ENCODE measurements around the gene OOEP.

Gene OOEP

GRCh38 chr6:73368675-73369074 is 1.0 kb downstream of the OOEP start:
- peaks cover 4% of the 10 kb centered on the region for H3K9me3 ChIP-seq (ENCODE audit: severe bottlenecking)
- no peak overlapping the region for H3K4me3 ChIP-seq (ENCODE audit: severe bottlenecking)
- DNase-seq (ENCODE audit: low spot score), result no peak
- H3K4me1 ChIP-seq (ENCODE audit: insufficient read depth, poor library complexity, severe bottlenecking), result no peaks in the 10 kb centered on the region
- no peak for ATAC-seq (ENCODE audit: low read depth)
- no peaks in the 10 kb centered on the region for H3K36me3 ChIP-seq (ENCODE audit: low read depth)
- no peaks in the 10 kb centered on the region for H3K27me3 ChIP-seq (ENCODE audit: insufficient read depth, poor library complexity, severe bottlenecking)
- TF ChIP-seq, protein P1, sequence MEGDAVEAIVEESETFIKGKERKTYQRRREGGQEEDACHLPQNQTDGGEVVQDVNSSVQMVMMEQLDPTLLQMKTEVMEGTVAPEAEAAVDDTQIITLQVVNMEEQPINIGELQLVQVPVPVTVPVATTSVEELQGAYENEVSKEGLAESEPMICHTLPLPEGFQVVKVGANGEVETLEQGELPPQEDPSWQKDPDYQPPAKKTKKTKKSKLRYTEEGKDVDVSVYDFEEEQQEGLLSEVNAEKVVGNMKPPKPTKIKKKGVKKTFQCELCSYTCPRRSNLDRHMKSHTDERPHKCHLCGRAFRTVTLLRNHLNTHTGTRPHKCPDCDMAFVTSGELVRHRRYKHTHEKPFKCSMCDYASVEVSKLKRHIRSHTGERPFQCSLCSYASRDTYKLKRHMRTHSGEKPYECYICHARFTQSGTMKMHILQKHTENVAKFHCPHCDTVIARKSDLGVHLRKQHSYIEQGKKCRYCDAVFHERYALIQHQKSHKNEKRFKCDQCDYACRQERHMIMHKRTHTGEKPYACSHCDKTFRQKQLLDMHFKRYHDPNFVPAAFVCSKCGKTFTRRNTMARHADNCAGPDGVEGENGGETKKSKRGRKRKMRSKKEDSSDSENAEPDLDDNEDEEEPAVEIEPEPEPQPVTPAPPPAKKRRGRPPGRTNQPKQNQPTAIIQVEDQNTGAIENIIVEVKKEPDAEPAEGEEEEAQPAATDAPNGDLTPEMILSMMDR (IDR thresholded peaks at IDR 0.05; ENCODE audit: poor library complexity, severe bottlenecking), result no peak
- H3K27ac ChIP-seq (ENCODE audit: poor library complexity, severe bottlenecking), result no peak overlapping the region

- TF ChIP-seq, protein P1 (IDR thresholded peaks at IDR 0.05; ENCODE audit: poor library complexity, severe bottlenecking), result no peak
- H3K27ac ChIP-seq (ENCODE audit: poor library complexity, severe bottlenecking), result no peak overlapping the region
- H3K27me3 ChIP-seq (ENCODE audit: insufficient read depth, poor library complexity, severe bottlenecking), result no peaks in the 10 kb centered on the region
- peaks cover 4% of the 10 kb centered on the region for H3K9me3 ChIP-seq (ENCODE audit: severe bottlenecking)
- no peaks in the 10 kb centered on the region for H3K36me3 ChIP-seq (ENCODE audit: low read depth)
- DNase-seq (ENCODE audit: low spot score), result no peak
- no peaks in the 10 kb centered on the region for H3K4me1 ChIP-seq (ENCODE audit: insufficient read depth, poor library complexity, severe bottlenecking)
- no peak overlapping the region for H3K4me3 ChIP-seq (ENCODE audit: severe bottlenecking)
- no peak for ATAC-seq (ENCODE audit: low read depth)
Observed at GRCh38 chr6:73367761-73368355, 1.8 kb downstream of the OOEP start.

DNA sequence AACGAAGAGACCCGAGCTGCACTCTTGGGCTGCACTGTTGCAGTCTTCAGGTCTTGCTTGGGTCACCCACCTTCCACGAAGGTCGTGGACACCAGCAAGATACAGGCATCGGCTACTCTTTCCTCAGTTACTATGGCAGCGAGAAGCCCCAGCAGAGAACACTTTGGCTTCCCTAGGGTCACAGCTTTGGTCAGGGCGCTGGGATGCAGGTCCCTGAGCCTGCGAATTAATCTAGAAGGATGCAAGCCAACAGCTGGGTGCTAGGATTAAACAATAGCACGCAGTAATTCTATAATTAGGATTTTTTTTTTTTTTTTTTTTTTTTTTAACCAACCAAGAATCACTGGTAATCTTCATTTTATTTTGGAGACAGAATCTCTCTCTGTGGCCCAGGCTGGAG is 5.1 kb downstream of the OOEP start:
- Histone ChIP-seq H3K4me1 (ENCODE audit: insufficient read depth, poor library complexity, severe bottlenecking) (no peaks in the 10 kb centered on the region), H3K27ac (ENCODE audit: poor library complexity, severe bottlenecking) (no peak overlapping the region), H3K27me3 (ENCODE audit: insufficient read depth, poor library complexity, severe bottlenecking) (no peaks in the 10 kb centered on the region), H3K36me3 (ENCODE audit: low read depth) (no peaks in the 10 kb centered on the region), H3K4me3 (ENCODE audit: severe bottlenecking) (no peak overlapping the region), H3K9me3 (ENCODE audit: severe bottlenecking) (no peaks in the 10 kb centered on the region)
- no peak for DNase-seq (ENCODE audit: low spot score)
- TF ChIP-seq, protein P1 (IDR thresholded peaks at IDR 0.05; ENCODE audit: poor library complexity, severe bottlenecking), result no peak
- no peak for ATAC-seq (ENCODE audit: low read depth)

DNA sequence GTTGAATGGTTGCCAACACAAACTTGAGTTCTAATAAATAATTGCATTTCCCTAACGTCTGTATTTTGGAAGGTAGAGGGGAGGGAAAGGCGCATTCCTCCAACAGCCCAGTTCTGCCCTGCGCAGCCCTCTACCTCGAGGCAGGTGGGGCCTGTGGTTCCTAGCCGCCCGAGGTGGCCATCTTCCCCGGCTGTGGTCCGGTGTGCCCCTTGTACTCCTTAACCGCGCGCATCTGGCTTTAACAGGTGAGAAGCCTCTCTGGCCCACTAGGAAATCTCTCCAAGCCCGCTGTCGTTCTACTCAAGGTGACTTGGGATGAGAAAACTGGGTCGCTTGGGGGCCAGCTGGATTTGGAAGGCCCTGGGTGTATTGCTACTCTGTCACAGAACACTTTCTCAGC is 5.6 kb downstream of the OOEP start:
- H3K4me1 ChIP-seq (ENCODE audit: insufficient read depth, poor library complexity, severe bottlenecking), result no peaks in the 10 kb centered on the region
- no peaks in the 10 kb centered on the region for H3K9me3 ChIP-seq (ENCODE audit: severe bottlenecking)
- ATAC-seq (ENCODE audit: low read depth), result no peak
- TF ChIP-seq, protein P1 (IDR thresholded peaks at IDR 0.05; ENCODE audit: poor library complexity, severe bottlenecking), result no peak
- DNase-seq (ENCODE audit: low spot score), result no peak
- no peaks in the 10 kb centered on the region for H3K27me3 ChIP-seq (ENCODE audit: insufficient read depth, poor library complexity, severe bottlenecking)
- H3K36me3 ChIP-seq (ENCODE audit: low read depth), result no peaks in the 10 kb centered on the region
- H3K4me3 ChIP-seq (ENCODE audit: severe bottlenecking), result no peak overlapping the region
- no peak overlapping the region for H3K27ac ChIP-seq (ENCODE audit: poor library complexity, severe bottlenecking)

GRCh38 chr6:73363537-73363875 is 6.2 kb downstream of the OOEP start:
- ATAC-seq (ENCODE audit: low read depth), result no peak
- no peaks in the 10 kb centered on the region for H3K36me3 ChIP-seq (ENCODE audit: low read depth)

More at GRCh38 chr6:73363537-73363875, 6.2 kb downstream of the OOEP start:
- Histone ChIP-seq H3K4me3 (ENCODE audit: severe bottlenecking) (no peak overlapping the region), H3K9me3 (ENCODE audit: severe bottlenecking) (no peaks in the 10 kb centered on the region), H3K27me3 (ENCODE audit: insufficient read depth, poor library complexity, severe bottlenecking) (no peaks in the 10 kb centered on the region), H3K4me1 (ENCODE audit: insufficient read depth, poor library complexity, severe bottlenecking) (no peaks in the 10 kb centered on the region), H3K27ac (ENCODE audit: poor library complexity, severe bottlenecking) (no peak overlapping the region)
- TF ChIP-seq, protein P1 (IDR thresholded peaks at IDR 0.05; ENCODE audit: poor library complexity, severe bottlenecking), result no peak
- no peak for DNase-seq (ENCODE audit: low spot score)

Data from RWPE2 (cell line).